Stimulated activated CD4-positive, alpha-beta T cell treated with anti-CD3 and anti-CD28 coated beads, TNF-alpha, amount 100 ng/mL, for 24 hours (primary cell): ENCODE data around the gene SLC5A5.

Experiments
- DNase-seq, 3 experiments: peaks; one replicate each; pipeline ENCODE4 v3.0.0-alpha.2; 2020; ENCODE audit warnings: low read depth in 3 of 3

SLC5A5 gene

GRCh38 chr19:17847538-17848366 lies 24.0 kb upstream of the SLC5A5 start, which contains the start of gene JAK3:
TSS of gene JAK3 (minus strand) at chr19:17847982. CDS start at chr19:17844417, 3,565 bp downstream.
- peak; percentile 80 to 90 (median 87) for DNase-seq

DNA sequence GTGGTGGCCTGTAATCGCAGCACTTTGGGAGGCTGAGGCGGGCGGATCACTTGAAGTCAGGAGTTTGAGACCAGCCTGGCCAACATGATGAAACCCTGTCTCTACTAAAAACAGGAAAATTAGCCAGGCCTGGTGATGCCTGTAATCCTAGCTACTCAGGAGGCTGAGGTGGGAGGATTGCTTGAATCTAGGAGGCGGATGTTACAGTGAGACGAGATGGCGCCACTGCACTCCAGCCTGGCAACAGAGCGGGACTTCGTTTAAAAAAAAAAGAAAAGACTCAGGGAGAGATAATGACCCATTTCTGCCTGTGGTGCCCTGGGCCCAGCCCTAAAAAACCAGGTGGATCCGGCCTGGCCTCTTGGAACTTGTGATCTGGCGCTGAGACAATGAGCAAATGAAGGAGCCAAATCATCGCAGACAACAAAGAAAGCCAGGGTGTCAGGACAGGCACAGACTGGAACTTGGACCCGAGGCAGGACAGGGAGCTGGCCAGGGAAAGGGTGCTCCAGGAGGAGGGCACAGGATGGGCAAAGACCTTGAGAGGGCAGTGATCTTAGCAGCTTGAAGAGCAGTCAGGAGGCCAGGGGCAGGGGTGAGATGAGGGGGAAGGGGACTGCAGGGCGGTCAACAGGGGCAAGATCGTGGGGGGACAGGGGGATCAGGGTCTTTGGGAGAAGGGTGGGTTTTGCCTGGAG lies 23.0 kb upstream of the SLC5A5 start:
- no peak for DNase-seq

DNA sequence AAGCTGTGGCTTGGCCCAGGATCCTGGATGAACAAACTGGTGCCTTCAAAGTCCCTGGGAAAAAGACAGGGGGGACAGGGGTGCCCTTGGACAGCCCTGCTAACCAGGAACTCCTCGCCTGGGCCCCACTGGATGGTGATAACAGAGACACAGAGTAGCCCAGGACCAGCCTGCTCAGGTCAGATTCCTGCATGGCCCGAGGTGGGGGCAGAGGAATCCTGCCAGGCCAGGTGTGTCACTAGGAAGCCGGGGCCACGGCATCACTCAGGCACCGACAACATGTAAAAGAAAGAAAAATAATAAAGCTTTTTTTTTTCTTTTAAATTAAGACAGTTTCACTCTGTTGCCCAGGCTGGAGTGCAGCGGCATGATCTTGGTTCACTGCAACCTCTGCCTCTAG lies 17.7 kb upstream of the SLC5A5 start:
- DNase-seq: no peak

DNA sequence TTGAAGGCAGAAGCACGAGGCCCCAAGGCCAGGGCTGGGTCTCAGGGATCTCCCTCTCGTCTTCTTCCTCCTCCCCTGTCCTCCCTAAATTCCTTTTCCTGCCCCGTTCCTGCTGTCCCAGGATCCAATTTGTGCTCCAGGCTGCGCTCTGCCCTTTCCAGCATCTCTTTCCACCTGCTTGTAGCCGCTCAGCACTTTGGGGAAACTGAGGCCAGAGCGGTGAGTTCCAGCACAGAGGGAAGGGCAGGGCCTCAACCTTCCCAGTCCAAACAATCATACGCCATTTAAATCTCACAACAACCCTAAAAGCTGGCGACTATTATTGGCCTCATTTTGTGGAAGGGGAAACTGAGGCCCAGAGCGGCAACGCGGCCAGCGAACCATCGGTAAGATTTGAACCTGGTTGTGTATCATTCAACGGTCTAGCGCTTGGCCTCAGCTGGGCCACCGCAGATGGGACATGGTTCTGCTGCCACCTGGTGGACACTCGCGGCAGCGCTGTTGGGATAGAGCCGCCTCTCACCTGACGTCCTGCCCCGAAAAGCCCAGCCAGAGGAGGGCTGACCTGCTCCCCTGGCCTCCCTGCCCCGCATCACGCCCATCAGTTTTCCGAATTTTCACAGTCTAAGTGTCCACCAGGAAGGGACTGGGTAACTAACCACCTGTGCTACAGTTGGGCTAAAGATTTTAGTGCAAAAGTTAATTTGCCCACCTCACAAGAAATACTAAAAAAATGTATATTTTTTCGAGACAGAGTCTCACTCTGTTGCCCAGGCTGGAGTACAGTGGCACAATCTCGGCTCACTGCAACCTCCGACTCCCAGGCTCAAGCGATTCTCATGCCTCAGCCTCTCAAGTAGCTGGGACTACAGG lies 16.2 kb upstream of the SLC5A5 start:
- DNase-seq: peak; percentile 86 to 91 (median 87)

- DNase-seq: peak; percentile 98 to 99 (median 99)
Measured at GRCh38 chr19:17859533-17860330, 12.0 kb upstream of the SLC5A5 start, which contains the start of gene RPL18A. TSS of gene RPL18A (plus strand) at chr19:17859910. CDS start at chr19:17859957, 47 bp downstream.

- no peak for DNase-seq
Measured at GRCh38 chr19:17860331-17860992, 11.3 kb upstream of the SLC5A5 start.

GRCh38 chr19:17860993-17861360 lies 10.8 kb upstream of the SLC5A5 start:
- no peak for DNase-seq

DNA sequence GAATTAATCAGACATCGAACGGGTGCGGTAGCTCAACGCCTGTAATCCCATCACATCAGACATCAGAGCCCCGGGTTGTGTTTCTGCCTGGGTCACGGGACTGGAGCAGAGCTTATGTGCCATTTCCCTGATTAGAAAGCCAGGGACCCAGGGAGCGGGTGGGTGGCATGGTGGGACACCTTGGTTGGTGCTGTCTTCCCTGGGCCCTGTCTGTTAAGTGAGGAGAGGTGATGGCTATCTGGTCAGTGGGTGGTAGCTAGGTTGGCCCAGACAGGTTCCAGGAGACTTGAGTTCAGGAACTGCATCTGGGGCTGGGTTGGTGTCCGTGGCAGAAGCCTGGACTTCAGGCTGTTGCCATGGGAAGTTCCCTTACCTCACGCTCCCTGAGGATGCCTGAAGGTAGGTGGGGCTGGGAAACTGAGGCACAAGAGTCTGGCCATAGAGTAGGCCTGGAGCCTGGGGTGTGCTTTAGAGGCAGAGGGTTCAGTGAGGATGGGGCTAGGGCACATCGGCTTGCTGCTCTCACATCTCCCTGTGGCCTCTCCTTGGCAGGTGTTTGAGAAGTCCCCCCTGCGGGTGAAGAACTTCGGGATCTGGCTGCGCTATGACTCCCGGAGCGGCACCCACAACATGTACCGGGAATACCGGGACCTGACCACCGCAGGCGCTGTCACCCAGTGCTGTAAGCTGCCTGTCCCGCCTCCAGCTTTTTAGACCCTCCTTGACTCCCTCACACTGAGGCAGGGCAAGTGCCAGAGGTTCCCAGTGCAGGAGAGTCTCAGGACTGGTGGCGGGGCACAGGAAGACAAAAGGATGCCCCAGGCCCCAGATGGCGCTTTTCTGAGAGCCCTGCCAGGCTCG lies 10.0 kb upstream of the SLC5A5 start:
- no peak for DNase-seq

DNA sequence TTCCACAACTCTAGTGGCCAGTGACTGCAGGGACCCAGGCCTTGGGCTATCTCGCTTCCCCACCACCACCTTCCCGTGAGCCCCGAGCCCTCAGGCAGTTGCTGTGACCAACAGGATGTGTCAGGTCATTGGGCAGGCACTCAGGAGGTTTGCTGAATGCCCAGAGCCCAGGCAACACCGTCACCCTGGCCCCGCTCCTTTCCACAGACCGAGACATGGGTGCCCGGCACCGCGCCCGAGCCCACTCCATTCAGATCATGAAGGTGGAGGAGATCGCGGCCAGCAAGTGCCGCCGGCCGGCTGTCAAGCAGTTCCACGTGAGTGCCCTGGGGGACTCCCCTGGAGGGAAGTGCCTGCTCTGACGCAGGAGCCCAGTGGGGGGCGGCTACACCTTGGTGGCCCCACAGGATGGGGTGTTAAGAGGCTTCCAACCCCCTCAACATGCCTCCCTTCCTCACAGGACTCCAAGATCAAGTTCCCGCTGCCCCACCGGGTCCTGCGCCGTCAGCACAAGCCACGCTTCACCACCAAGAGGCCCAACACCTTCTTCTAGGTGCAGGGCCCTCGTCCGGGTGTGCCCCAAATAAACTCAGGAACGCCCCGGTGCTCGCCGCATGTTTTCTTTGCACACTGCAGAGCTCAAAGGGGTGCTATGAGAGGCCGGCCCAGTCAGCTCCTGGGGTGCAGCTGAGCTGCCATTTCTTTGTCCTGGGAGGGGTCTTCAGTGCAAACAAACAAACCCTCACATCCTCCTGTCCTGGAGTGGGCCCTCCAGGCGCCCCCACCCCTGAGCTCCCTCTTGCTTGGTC lies 8.8 kb upstream of the SLC5A5 start:
- DNase-seq: no peak

DNA sequence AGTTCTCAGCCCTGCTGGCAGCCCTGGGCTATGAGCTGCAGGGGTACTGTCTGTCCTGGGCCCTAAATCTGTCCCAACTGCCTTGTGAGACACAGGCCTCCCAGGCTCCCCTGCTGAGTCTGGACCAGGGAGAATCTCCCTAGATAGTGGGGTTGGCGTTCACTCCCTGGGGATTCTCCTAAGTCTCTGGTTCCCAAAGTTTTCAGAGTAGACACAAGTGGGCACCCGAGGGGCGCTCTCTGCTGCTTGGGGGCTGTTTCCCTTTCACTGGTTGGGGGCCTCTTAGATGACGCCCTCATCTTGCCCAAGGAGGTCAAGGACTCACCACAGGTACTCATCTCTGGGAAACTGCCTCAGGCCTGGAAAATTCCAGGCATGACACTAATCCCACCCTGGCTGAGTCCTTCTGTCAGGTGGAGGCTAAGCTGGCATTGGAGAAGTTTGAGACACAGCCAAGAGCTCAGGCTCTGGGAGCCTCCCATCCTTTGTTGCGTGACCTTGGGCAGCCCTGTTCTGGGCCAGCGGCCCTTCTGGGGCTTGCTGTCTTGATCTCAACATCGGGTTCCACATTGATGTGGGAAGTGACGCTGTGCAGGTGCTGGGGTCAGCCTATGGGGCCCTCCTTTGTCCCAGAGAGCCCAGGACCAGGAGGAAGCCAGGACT lies 8.1 kb upstream of the SLC5A5 start:
- no peak for DNase-seq

DNA sequence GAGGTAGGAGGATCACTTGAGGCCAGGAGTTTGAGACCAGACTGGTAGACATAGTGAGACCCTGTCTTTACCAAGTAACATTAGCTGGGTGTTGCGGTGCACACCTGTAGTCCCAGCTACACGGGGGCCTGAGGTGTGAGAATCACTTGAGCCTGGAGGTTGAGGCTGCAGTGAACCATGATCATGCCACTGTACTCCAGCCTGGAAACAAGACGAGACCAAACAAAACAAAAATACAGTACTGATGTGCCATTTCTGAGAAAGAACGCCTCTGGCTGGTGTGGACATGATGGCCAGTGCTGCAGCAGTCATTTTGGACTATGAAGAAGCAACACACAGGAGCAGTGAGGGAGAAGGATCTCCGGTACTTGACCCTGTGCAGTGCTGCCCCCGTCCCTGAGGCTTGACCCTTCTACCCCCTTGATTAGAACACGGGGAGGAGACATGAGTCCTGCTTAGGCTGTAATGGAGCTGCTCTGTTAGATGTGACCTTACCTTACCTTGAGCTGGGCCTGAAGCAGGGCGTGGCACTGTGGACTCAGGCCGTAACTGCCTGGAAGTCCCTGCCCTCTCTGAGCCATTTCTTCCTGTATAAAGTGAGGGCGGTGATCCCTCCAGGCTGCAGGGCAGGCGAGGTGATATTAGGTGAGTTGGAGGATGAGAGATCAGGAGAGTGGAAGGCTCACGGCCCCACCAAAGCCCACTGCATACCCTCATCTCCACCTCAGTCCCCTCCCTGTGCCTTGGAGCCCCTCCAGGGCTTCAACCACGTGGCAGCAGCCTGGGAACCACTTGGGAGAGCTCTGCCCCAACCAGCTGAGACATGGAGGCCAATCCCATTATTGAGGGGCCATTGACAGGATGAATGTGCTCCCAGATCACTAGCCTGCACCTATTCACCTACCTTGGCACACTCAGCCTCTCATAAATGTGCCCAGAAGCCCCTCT lies 6.1 kb upstream of the SLC5A5 start:
- no peak for DNase-seq

GRCh38 chr19:17866312-17866963 lies 5.3 kb upstream of the SLC5A5 start:
- no peak for DNase-seq

DNA sequence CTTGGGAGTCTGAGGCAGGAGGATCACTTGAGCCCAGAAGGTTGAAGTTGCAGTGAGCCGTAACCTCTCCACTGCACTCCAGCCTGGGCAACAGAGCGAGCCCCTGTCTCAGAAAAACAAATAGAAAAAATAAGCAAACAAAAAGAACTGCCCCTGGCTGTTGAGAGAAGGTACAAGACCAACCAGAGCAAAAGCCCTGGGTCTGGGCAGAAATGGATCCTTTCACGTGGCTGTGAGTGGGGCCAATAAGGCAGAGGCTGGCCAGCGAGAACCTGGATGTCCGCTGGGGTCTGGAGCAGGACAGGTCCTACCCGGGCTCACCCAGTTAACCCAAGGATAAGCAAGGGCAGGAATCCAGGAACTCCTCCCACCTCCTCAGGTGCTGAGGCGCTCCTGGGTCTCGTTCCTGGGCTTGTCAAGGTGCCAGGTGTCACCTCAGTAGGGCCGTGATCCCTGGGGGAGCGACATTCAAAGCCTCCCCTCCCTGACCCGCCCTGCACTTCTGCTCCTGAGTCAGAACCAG lies 4.7 kb upstream of the SLC5A5 start:
- no peak for DNase-seq

- DNase-seq: no peak
Measured at GRCh38 chr19:17868669-17869068, 3.1 kb upstream of the SLC5A5 start.

DNA sequence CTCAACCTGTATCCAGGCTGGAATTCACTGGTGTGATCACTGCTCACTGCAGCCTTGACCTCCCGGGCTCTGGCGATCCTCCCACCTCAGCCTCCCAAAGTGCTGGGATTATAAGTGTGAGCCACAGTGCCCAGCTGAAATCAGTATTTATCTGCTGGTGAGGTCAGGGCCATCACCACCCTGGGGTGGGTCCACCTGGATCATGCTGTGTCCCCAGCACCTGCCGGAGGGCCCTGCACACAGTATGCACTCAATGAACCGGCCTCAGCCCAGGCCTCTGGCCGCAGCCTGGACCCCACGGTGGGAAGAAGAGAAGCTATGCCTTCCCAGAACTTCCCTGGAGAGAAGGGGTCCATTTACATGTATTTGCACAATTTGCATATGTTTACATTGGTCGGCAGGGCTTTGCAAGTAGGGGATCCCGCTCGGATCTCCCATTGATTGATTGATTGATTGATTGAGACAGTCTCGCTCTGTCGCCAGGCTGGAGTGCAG lies 2.6 kb upstream of the SLC5A5 start:
- no peak for DNase-seq
